GM12801 (cell line): Measurements from ENCODE around the gene ABHD12.

ENCODE experiments used
- CTCF ChIP-seq: IDR thresholded peaks from one replicate; pipeline ENCODE4 v1.5.1; 2011; ENCODE audit warnings: control low read depth; ENCODE audit not compliant: insufficient read length; ENCODE audit errors: extremely low read depth

The ABHD12 gene

GRCh38 chr20:25390538-25391528, at the start of gene ABHD12:
ABHD12 (minus strand) TSS chr20:25390835; CDS start chr20:25390703, 132 bp downstream.
- no peak for TF ChIP-seq CTCF

- no peak for TF ChIP-seq CTCF
These were observed 48.7 kb upstream of the ABHD12 start for GRCh38 chr20:25439328-25439727.

GRCh38 chr20:25437153-25437581, 46.5 kb upstream of the ABHD12 start:
- TF ChIP-seq CTCF = no peak

- TF ChIP-seq CTCF = no peak
These were observed 33.9 kb upstream of the ABHD12 start for GRCh38 chr20:25424536-25424935.

GRCh38 chr20:25422032-25422431, 31.4 kb upstream of the ABHD12 start:
- no peak for TF ChIP-seq CTCF

- TF ChIP-seq CTCF = no peak
These were observed 30.5 kb upstream of the ABHD12 start for GRCh38 chr20:25421102-25421501.

GRCh38 chr20:25418776-25419175, 28.1 kb upstream of the ABHD12 start:
- no peak for TF ChIP-seq CTCF
